SIG-M5 (cell line): ENCODE data around the gene CETN3.

Experiments used
- DNase-seq: peaks from one replicate; lab custom pipeline; 2025; lab: John Stamatoyannopoulos, UW

CETN3 gene

DNA sequence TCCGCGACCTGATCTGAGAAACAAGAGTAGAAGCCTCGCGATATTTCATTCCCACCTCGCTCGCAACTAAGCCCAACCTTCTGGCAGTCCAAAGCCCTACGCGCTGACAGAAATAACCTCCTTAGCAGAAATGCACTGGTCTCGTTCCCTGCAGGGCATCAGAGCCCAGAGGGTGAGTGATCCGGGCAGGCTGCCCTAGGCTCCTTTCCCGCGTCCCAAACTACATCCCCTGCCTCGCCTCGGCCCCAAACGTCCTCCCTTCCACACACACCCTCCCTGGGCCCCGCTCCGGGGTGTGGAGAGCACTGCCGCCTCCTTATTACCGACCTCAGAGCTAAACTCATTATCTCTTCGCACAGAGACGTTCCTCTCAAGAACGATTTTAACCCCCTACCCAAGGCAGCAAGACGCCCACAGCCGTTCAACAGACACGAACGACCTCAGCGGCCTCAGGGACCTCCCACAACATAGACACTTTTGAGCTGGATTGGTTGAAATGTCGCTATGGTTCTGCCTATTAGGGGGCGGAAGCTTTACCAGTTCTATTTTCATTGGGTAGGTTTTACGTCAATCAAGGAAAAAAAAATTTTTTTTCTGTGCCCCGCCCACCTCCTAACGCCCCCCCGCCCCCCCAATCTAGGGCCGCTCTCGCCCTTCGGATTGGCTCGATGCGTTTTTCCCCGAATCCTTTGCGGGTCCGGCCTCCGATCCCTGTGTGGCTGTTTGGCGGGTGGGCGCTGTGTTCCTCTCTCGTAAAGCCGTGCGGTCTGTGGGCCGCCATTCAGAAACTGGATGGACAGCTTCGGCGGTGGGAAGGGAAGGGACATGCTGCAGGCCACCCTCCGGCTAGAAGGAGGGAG is at the start of gene CETN3:
TSS of gene CETN3 (minus strand) at position 439 of the 860 bp plus-strand sequence. CDS start at position 344, 95 bp downstream.
- peak; percentile 87 for DNase-seq

- no peak for DNase-seq
Measured at GRCh38 chr5:90446961-90447360, 37.4 kb upstream of the CETN3 start.

DNA sequence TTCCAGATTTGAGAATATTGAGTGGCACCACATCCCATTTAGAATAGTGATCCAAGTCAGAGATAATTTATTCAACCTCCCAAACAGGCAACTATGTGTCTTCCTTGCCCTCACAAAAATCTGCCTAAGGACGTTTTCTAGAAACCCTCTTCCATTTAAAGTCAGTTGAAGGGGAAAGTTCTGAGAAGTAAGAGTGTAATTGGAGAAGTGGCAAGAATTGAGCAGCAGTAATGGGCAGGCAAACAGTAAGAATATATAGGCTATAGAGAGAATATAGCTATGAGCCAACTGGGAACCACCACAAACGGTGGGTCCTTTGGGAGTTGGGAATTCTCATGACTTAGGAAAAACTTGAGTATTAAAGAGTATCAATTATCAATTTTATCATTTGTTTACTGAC is 31.1 kb upstream of the CETN3 start:
- no peak for DNase-seq

- DNase-seq, result no peak
Measured at GRCh38 chr5:90438100-90438499, 28.5 kb upstream of the CETN3 start.

GRCh38 chr5:90437663-90438062 is 28.1 kb upstream of the CETN3 start:
- no peak for DNase-seq

DNA sequence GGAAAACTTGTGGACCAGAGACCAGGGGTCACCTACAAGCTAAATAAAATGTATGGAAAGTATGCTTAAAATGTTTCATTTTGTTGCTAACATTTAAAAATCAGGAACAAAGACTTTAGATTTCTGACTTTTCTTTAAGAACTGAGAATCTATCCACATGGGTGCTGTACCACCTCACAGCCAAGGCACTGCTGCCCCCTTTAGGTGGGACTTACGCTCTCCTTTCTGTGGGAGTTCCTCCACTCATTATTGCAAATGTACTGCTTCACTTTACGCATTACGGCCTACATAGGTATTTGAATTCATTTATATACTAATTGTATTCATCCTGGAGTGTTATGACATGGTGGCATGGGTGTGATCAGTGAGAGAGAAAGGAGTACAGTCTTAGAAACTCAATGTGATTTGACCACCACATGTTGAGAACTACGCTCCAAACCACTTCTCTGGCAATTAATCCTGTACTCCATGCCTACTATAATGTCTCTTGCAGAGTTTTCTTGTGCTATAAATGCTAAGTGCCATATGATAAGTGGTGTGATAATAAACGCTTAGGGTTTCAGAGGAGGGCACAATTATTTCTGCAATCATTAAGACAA is 24.7 kb upstream of the CETN3 start:
- no peak for DNase-seq

DNA sequence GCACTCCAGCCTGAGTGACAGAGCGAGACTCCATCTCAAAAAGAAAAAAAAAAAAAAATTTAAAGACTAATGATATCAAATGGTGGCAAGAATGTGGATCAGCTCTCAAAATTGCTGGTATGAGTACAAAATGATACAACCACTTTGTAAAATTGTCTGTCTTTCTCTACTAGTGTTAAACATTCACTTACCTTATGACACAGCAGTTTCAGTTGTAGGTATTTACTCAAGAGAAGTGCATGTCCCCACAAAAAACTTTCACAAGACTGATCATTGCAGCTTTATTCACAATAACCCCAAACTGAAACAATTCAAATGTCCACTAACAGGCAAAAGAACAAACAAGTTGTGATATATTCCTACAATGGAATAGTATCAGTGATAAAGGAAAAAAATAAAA is 14.7 kb upstream of the CETN3 start:
- DNase-seq, result no peak

GRCh38 chr5:90421136-90421535 is 11.6 kb upstream of the CETN3 start:
- no peak for DNase-seq

GRCh38 chr5:90418214-90418613 is 8.7 kb upstream of the CETN3 start:
- DNase-seq, result no peak

DNA sequence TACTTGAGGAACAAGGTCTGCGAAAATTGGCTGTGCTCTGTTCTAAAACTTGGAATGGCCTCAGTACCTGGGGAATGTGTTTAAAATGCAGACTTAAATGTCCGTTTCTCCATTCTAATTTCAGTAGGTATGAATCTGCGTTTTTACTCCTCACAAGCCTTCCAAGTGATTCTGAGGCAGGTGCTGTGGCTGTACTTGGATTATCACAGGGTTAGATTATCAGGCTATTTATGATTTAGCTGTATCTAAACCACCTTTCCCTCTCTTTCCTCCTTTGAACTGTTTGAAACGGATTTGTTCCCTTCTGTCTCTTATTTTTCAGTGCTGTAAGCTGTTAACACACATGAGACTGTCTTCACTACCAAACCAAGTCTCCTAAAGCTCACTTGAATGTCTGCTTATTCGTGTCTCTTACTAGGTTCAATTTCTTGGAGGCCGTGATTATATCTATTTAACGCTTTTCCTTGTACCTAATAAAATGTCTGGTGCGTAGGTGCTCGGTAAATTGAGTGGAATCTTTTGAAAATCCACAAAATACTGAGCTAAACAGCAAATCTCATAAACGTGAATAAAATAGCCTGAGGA is 714 bp upstream of the CETN3 start:
- DNase-seq, result no peak

GRCh38 chr5:90408571-90409317 is 812 bp downstream of the CETN3 start:
- no peak for DNase-seq

DNA sequence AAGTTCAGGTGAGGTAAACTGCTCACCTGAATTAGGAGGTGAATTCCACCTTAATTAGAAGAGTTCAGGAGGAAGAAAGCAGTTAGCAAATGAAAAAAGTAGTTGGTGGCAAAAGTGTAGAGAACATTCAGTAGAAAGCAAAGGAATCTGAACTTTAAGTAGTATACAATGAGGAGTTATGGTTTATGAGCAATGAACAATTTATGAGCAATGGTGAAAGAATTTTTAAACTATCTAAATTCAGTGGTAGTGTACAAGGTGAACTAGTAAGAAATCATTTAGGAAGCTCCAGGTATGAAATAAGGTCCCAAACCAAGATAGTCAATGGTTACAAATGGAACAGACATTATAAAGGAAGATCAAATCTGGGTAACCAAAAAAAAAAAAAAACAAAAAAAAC is 3.1 kb downstream of the CETN3 start:
- DNase-seq, result no peak

DNA sequence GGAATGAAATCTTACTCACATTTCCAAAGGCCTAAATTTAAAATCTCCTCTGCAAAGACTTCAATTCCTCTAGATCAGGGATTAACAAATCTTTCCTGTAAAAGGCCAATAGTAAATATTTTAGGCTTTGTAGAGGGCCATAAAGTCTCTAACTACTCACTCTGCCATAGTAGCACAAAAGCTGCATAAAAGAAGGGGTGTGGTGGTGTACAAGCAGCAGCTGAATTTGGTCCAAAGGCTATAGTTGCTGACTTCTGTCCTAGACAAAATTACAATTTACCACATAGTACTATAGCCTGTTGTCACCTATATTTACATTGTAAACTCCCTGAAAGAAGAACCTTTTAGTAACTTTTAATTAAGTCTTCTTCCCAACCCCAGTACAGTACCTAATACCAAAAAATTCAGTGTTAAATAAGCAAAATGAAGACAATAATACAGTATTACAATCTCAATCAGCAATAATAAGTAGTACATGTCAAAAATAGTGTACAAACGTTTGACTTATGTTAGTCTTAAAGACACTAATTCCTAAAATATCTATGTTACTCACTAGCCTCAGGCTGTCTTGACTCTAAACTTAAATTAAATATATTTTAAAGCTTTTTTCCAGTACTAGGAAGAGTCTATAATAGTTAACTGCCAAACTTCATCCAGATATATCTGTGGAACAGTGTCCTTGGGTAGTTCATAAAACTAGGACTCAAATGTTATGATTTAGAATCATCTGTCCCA is 6.9 kb downstream of the CETN3 start:
- DNase-seq, result no peak

GRCh38 chr5:90399251-90399650 is 10.3 kb downstream of the CETN3 start:
- no peak for DNase-seq

DNA sequence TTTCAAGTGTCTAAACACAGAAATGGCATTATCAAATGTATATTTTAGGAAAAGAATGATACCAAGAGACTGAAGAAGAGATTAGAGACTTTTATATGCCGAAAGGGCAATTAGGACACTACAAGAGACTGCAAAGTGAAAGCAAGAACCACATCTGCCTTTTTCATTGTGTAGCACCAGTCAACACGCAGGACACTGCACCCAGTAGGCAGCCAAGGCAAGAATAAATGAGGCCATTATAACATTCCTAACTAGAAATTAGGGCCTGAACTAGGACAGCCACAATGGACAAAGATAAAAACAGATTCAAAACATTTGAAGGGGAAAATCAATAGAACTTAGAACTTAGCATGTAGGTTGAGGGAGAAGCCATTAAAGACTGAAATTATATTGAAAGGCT is 10.8 kb downstream of the CETN3 start:
- no peak for DNase-seq

GRCh38 chr5:90395005-90395404 is 14.6 kb downstream of the CETN3 start:
- DNase-seq, result no peak

DNA sequence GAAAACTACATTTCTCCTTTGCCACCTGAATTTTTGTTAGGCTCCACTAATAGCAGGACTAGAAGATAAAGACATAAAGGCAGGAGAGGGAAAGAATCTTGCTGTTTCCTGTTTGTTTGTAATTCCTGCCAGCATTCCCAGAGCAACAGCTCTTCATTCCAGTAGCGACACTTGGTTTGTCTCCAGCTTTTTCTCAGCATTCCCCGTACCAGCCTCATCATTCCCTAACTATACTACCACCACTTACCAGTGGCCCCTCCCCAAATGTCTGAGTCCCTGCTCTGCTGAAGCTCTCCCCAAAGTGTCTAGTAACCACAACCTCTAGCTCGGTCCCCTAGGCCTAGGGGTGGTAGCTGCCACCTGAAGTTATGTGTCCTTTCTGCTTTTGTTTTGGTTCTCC is 18.6 kb downstream of the CETN3 start:
- DNase-seq, result no peak

- DNase-seq, result no peak
Measured at GRCh38 chr5:90390326-90390725, 19.2 kb downstream of the CETN3 start.

DNA sequence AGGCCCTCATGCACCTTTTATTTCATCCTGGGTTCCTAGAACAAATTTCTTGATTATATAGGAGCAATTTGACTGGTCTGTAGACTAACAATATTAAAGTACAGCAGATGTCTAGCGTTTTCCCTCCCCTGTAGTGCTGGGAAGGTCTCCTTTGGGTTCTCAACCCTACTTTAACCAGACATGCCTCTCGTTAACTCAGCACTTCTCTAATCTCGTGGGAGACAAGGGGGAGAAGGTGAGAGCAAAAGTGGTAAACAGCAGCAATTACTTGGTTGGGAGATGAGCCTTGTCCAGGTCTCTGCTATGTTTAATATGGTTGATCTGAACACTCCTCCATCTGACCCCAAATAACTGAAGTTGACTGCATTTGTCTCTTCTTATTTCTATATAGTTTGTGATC is 22.0 kb downstream of the CETN3 start:
- no peak for DNase-seq

GRCh38 chr5:90386099-90386710 is 23.4 kb downstream of the CETN3 start:
- DNase-seq, result no peak

DNA sequence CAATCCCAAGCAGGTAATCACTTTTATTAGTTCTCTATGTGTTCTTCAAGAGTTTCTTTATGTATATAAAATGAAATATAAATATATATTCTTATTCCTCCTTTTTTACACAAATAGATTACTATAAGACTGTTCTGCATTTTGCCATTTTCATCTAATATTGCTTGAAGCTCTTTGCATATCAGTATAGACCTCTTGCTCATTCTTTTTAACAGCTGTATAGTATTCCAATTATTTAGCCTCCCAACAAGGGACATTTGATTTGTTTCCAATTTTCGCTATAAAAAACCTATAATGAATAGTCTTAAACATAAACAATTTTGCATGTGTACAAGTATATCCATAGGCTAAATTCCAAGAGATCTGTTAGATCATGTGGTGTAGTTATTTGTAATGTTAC is 25.2 kb downstream of the CETN3 start:
- no peak for DNase-seq
